ENCODE measurements around the gene CPA4.

DNA sequence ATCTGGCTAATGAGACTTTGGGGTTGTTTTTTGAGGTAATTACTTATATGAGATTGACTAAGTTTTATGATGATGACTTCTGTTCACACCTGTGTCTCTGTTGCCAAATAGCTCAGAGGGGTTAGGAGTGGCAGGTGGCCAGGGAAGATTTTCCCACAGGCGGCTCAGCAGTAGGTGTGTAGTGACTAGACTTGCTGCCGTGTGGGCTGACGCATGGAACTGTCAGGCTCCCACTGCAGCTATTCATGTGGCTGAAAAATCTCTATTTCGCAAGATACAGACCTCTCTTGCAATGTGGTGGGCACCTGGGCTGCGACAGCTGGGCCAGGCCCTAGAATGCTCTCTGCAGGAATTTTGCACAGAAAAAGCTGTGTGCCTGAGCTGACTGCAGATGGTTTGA lies 1.4 kb downstream of the CPA4 start:
- TF ChIP-seq POLR2AphosphoS5 (IDR thresholded peaks at IDR 0.05), result no peak
- TF ChIP-seq, protein P1, sequence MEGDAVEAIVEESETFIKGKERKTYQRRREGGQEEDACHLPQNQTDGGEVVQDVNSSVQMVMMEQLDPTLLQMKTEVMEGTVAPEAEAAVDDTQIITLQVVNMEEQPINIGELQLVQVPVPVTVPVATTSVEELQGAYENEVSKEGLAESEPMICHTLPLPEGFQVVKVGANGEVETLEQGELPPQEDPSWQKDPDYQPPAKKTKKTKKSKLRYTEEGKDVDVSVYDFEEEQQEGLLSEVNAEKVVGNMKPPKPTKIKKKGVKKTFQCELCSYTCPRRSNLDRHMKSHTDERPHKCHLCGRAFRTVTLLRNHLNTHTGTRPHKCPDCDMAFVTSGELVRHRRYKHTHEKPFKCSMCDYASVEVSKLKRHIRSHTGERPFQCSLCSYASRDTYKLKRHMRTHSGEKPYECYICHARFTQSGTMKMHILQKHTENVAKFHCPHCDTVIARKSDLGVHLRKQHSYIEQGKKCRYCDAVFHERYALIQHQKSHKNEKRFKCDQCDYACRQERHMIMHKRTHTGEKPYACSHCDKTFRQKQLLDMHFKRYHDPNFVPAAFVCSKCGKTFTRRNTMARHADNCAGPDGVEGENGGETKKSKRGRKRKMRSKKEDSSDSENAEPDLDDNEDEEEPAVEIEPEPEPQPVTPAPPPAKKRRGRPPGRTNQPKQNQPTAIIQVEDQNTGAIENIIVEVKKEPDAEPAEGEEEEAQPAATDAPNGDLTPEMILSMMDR (IDR thresholded peaks at IDR 0.05), result no peak
- no peak for TF ChIP-seq POLR2A (IDR thresholded peaks at IDR 0.05)

Measured in upper lobe of left lung (tissue), 4 donors.